Gastroesophageal sphincter (tissue), 3 donors: ENCODE results near the gene DCXR.

Experiments
- EP300 ChIP-seq: sonication (generic); formaldehyde crosslinking; IDR thresholded peaks from one replicate; pipeline ENCODE4 v1.6.1; 2017; ENCODE audit warnings: antibody characterized with exemption, mild to moderate bottlenecking
- POLR2A ChIP-seq, 2 donors: fragments of 450-650 bp; IDR thresholded peaks; one replicate each; pipeline ENCODE4 v1.6.1; 2017; ENCODE audit warnings: antibody characterized with exemption in 2 of 2, mild to moderate bottlenecking in 2 of 2, moderate library complexity in 1 of 2
- POLR2AphosphoS5 ChIP-seq: sonication (generic); formaldehyde crosslinking; IDR thresholded peaks from one replicate; pipeline ENCODE4 v1.6.1; 2017; ENCODE audit warnings: antibody characterized with exemption
- TF ChIP-seq, protein P1 (sequence below), 4 experiments: fragments of 200-600 bp in 2 of 4; fragments of 450-650 bp in 2 of 4; sonication (generic) in 1 of 4; IDR thresholded peaks; one replicate each; pipeline ENCODE4 v1.5.1; 2017 to 2019; ENCODE audit warnings: antibody characterized with exemption in 4 of 4, mild to moderate bottlenecking in 2 of 4, moderate library complexity in 2 of 4

DNA sequence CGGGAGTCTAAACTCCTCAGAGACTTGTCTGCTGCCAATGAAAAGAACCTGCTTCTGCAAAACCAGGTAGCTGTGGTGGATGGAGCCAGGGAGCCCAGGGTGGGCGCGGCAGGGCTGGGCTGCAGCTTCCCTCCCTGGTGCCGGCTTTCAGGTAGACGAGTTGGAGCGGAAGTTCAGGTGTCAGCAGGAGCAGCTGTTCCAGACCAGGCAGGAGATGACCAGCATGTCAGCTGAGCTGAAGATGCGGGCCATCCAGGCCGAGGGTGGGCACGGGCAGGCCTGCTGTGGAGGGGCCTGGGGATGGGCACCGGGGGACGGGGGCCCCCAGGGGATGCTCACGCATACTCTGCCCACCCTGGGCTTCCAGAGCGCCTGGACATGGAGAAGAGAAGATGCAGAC is 9.3 kb downstream of the DCXR start:
- TF ChIP-seq, protein P1, sequence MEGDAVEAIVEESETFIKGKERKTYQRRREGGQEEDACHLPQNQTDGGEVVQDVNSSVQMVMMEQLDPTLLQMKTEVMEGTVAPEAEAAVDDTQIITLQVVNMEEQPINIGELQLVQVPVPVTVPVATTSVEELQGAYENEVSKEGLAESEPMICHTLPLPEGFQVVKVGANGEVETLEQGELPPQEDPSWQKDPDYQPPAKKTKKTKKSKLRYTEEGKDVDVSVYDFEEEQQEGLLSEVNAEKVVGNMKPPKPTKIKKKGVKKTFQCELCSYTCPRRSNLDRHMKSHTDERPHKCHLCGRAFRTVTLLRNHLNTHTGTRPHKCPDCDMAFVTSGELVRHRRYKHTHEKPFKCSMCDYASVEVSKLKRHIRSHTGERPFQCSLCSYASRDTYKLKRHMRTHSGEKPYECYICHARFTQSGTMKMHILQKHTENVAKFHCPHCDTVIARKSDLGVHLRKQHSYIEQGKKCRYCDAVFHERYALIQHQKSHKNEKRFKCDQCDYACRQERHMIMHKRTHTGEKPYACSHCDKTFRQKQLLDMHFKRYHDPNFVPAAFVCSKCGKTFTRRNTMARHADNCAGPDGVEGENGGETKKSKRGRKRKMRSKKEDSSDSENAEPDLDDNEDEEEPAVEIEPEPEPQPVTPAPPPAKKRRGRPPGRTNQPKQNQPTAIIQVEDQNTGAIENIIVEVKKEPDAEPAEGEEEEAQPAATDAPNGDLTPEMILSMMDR (IDR thresholded peaks at IDR 0.05), result no peak
- no peak for TF ChIP-seq EP300
- TF ChIP-seq POLR2A (IDR thresholded peaks at IDR 0.05), result no peak
- TF ChIP-seq POLR2AphosphoS5, result no peak
